ENCODE results near the gene NANOS3.

DNA sequence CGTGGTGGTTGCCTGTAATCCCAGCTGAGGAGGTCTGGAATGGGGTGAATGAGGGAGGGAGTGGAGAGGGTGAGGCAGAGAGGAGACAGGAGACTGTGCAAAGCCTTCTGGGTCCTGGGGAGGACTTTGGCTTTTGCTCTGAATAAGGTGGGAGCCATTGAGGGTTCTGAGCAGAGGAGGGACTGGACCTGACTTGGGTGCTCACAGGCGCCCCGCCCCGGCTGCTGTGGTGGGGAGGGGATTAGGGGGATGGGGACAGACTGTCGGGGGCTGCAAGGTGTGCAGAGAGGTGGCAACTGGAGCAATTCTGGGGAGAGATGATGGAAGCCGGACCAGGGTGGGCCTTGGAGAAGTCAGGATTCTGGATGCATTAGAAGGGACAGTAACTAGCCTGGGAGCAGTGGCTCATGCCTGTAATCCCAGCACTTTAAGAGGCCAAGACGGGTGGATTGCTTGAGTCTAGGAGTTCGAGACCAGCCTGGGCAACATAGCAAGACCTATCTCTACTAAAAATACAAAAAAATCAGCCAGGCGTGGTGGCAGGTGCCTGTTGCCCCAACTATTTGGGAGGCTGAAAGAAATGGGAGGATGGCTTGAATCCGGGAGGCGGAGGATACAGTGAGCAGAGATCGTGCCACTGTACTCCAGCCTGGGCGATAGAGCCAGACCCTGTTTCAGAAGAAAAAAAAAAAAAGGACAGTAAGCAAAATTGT, 16.1 kb upstream of the NANOS3 start:
- TF ChIP-seq, protein P1, sequence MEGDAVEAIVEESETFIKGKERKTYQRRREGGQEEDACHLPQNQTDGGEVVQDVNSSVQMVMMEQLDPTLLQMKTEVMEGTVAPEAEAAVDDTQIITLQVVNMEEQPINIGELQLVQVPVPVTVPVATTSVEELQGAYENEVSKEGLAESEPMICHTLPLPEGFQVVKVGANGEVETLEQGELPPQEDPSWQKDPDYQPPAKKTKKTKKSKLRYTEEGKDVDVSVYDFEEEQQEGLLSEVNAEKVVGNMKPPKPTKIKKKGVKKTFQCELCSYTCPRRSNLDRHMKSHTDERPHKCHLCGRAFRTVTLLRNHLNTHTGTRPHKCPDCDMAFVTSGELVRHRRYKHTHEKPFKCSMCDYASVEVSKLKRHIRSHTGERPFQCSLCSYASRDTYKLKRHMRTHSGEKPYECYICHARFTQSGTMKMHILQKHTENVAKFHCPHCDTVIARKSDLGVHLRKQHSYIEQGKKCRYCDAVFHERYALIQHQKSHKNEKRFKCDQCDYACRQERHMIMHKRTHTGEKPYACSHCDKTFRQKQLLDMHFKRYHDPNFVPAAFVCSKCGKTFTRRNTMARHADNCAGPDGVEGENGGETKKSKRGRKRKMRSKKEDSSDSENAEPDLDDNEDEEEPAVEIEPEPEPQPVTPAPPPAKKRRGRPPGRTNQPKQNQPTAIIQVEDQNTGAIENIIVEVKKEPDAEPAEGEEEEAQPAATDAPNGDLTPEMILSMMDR (conservative IDR thresholded peaks at IDR 0.05 in 1 of 2, IDR thresholded peaks at IDR 0.05 in 1 of 2; ENCODE audit: extremely low read depth in 1 of 2, insufficient read depth in 1 of 2, low read depth in 1 of 2, low read length in 2 of 2): no peak
- TF ChIP-seq EZH2 (IDR thresholded peaks at IDR 0.05; ENCODE audit: borderline replicate concordance, low read length): no peak
